OCI-LY1 (cell line): ENCODE data around the gene TBL3.

Source experiments
- H2AFZ ChIP-seq: fragments of 200-600 bp; sonication (generic), shearing (Covaris generic); 2 replicates; pipeline ENCODE4 v1.6.0; 2014; ENCODE audit warnings: antibody characterized with exemption, mild to moderate bottlenecking, low read length
- H3F3A ChIP-seq: fragments of 200-600 bp; sonication (generic), shearing (Covaris generic); 2 replicates; pipeline ENCODE4 v1.6.0; 2014; ENCODE audit warnings: mild to moderate bottlenecking, antibody characterized with exemption, low read length, moderate library complexity; ENCODE audit not compliant: insufficient read depth
- H3K27ac ChIP-seq: fragments of 200-600 bp; sonication (generic); 2 replicates; pipeline ENCODE4 v1.5.1; 2014; ENCODE audit warnings: low read length, mixed run types, mild to moderate bottlenecking, low read depth; ENCODE audit not compliant: poor library complexity, severe bottlenecking
- H3K27me3 ChIP-seq: fragments of 200-600 bp; sonication (generic); 2 replicates; pipeline ENCODE4 v1.6.0; 2014; ENCODE audit warnings: antibody characterized with exemption, mild to moderate bottlenecking, low read length, moderate library complexity; ENCODE audit not compliant: insufficient read depth
- H3K36me3 ChIP-seq: fragments of 200-600 bp; sonication (generic); 2 replicates; pipeline ENCODE4 v1.6.1; 2014; ENCODE audit warnings: mild to moderate bottlenecking, antibody characterized with exemption, low read length, moderate library complexity, mixed read lengths; ENCODE audit not compliant: insufficient read depth
- H3K4me1 ChIP-seq: fragments of 200-600 bp; sonication (generic); 2 replicates; pipeline ENCODE4 v1.5.1; 2014; ENCODE audit warnings: mild to moderate bottlenecking, low read length, moderate library complexity; ENCODE audit not compliant: insufficient read depth, severe bottlenecking
- H3K4me2 ChIP-seq: fragments of 200-600 bp; sonication (generic), shearing (Covaris generic); 2 replicates; pipeline ENCODE4 v1.6.1; 2014; ENCODE audit warnings: low read length
- H3K4me3 ChIP-seq: fragments of 200-600 bp; sonication (generic); 2 replicates; pipeline ENCODE4 v1.5.1; 2014; ENCODE audit warnings: low read length, low read depth, mild to moderate bottlenecking, mixed read lengths; ENCODE audit not compliant: poor library complexity, severe bottlenecking
- H3K79me2 ChIP-seq: fragments of 200-600 bp; shearing (Covaris generic); 2 replicates; pipeline ENCODE4 v1.6.1; 2016; ENCODE audit warnings: mixed run types, low read length, mixed read lengths; ENCODE audit not compliant: insufficient read depth
- H3K9ac ChIP-seq: fragments of 200-600 bp; sonication (generic), shearing (Covaris generic); 2 replicates; pipeline ENCODE4 v1.6.1; 2014; ENCODE audit warnings: mild to moderate bottlenecking, low read length, mixed read lengths
- H3K9me2 ChIP-seq: fragments of 200-600 bp; sonication (generic), shearing (Covaris generic); 2 replicates; pipeline ENCODE4 v1.6.1; 2014; ENCODE audit warnings: low read depth, mild to moderate bottlenecking, low read length, mixed read lengths
- H3K9me3 ChIP-seq: fragments of 200-600 bp; shearing (Covaris generic); 2 replicates; pipeline ENCODE4 v1.6.1; 2014; ENCODE audit warnings: low read length, mixed read lengths
- H4K20me1 ChIP-seq: fragments of 200-600 bp; sonication (generic), shearing (Covaris generic); 2 replicates; pipeline ENCODE4 v1.6.0; 2016; ENCODE audit warnings: mild to moderate bottlenecking, low read length; ENCODE audit not compliant: insufficient read depth
- CTCF ChIP-seq: fragments of 200-600 bp; sonication (generic), shearing (Covaris generic); IDR thresholded peaks from 2 replicates; pipeline ENCODE4 v1.5.1; 2017; ENCODE audit warnings: mild to moderate bottlenecking, antibody characterized with exemption, low read length, moderate library complexity, mixed read lengths
- EZH2 ChIP-seq: fragments of 200-600 bp; sonication (generic), shearing (Covaris generic); IDR thresholded peaks from 2 replicates; pipeline ENCODE4 v1.8.0; 2017; ENCODE audit warnings: borderline replicate concordance, mixed run types, mild to moderate bottlenecking, antibody characterized with exemption, low read length, moderate library complexity, mixed read lengths

Gene TBL3

GRCh38 chr16:2027024-2028010 is 55.5 kb downstream of the TBL3 start:
- H3K36me3 ChIP-seq = no peaks in the 10 kb centered on the region
- TF ChIP-seq CTCF = no peak; the same call in 1 of the 2 replicates
- TF ChIP-seq EZH2 = no peak
- H3K9me2 ChIP-seq = no peaks in the 10 kb centered on the region
- no peaks in the 10 kb centered on the region for H3K9me3 ChIP-seq
- peaks cover 28% of the 10 kb centered on the region for H3K27me3 ChIP-seq
- no peak overlapping the region for H2AFZ ChIP-seq
- peaks cover 16% of the 10 kb centered on the region for H3K4me1 ChIP-seq
- H3F3A ChIP-seq = no peaks in the 10 kb centered on the region
- H3K4me2 ChIP-seq = peak overlapping the region; percentile 48; the same call in 1 of the 2 replicates
- H3K27ac ChIP-seq = no peak overlapping the region
- H4K20me1 ChIP-seq = no peaks in the 10 kb centered on the region
- H3K4me3 ChIP-seq = peak overlapping the region; percentile 47
- no peaks in the 10 kb centered on the region for H3K79me2 ChIP-seq
- H3K9ac ChIP-seq = no peak overlapping the region

- Histone ChIP-seq H3K9me2 (no peaks in the 10 kb centered on the region), H3K79me2 (no peaks in the 10 kb centered on the region), H3K9me3 (no peaks in the 10 kb centered on the region), H3K9ac (no peak overlapping the region), H3K4me3 (no peak overlapping the region), H3K4me2 (no peak overlapping the region), H3K4me1 (peaks cover 10% of the 10 kb centered on the region), H3K27me3 (peaks cover 28% of the 10 kb centered on the region), H3K36me3 (no peaks in the 10 kb centered on the region), H3K27ac (no peak overlapping the region), H4K20me1 (no peaks in the 10 kb centered on the region), H2AFZ (no peak overlapping the region), H3F3A (no peaks in the 10 kb centered on the region)
- TF ChIP-seq CTCF (no peak), EZH2 (no peak)
Measured at GRCh38 chr16:2028146-2028545, 56.3 kb downstream of the TBL3 start.

- no peaks in the 10 kb centered on the region for H4K20me1 ChIP-seq
- H3K9ac ChIP-seq = no peak overlapping the region
- no peaks in the 10 kb centered on the region for H3K9me2 ChIP-seq
- H3K9me3 ChIP-seq = no peaks in the 10 kb centered on the region
- no peak overlapping the region for H3K4me3 ChIP-seq
- H3K27me3 ChIP-seq = peaks cover 28% of the 10 kb centered on the region
- peaks cover 4% of the 10 kb centered on the region for H3K4me1 ChIP-seq
- no peak for TF ChIP-seq EZH2
- no peak for TF ChIP-seq CTCF
- no peak overlapping the region for H3K27ac ChIP-seq
- H3F3A ChIP-seq = no peaks in the 10 kb centered on the region
- H3K36me3 ChIP-seq = no peaks in the 10 kb centered on the region
- no peak overlapping the region for H2AFZ ChIP-seq
- H3K4me2 ChIP-seq = no peak overlapping the region
- no peaks in the 10 kb centered on the region for H3K79me2 ChIP-seq
Measured at GRCh38 chr16:2028620-2029220, 56.9 kb downstream of the TBL3 start.
